Fibroblast of skin of left quadriceps (primary cell): ENCODE data around the gene GBP2.
"Not testable (repeated sequence)": the region's sequence is repeated elsewhere in the genome, so short reads cannot be mapped to it uniquely, and the experiment has no call there.

Experiments
- DNase-seq, 2 experiments: peaks; one replicate each; pipeline ENCODE4 v3.0.0-alpha.2; 2013; ENCODE audit warnings: low read depth in 2 of 2

Gene GBP2

GRCh38 chr1:89126602-89127565 is 970 bp upstream of the GBP2 start:
- not testable (repeated sequence) for DNase-seq

DNA sequence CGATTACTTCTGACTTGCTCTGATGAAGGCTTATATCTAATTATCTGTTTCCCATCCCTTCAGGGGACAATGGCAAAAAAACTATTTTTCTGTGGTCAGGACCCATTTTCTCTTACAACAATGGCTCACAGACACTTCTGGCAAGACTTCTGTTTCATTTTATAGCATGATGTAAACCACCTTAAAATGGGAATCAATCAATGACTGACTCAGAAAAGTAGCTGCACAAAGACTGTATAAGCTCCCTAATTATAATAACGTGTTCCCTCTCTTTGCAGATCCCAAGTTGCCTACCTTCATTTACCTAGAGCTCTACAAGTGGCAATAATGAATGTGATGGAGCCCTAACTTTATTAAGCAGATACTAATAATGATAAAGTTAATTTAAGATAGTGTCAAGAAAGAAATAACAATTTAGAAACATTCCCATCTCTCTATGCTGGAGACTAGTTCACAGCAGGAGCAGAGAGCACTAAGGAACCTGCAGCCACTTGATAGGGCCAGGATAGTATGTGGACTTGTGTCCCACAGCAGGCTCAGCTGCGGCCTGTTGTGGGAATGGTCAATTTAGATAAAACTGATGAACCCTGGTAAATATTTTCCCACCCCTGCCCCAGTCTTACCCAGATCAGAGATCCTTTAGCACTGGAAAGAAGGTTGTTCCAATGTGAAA is 538 bp downstream of the GBP2 start:
- no peak for DNase-seq

- DNase-seq, result no peak
These were observed 4.3 kb downstream of the GBP2 start for GRCh38 chr1:89121641-89122040.

GRCh38 chr1:89114662-89115061 is 11.3 kb downstream of the GBP2 start:
- DNase-seq, result no peak

DNA sequence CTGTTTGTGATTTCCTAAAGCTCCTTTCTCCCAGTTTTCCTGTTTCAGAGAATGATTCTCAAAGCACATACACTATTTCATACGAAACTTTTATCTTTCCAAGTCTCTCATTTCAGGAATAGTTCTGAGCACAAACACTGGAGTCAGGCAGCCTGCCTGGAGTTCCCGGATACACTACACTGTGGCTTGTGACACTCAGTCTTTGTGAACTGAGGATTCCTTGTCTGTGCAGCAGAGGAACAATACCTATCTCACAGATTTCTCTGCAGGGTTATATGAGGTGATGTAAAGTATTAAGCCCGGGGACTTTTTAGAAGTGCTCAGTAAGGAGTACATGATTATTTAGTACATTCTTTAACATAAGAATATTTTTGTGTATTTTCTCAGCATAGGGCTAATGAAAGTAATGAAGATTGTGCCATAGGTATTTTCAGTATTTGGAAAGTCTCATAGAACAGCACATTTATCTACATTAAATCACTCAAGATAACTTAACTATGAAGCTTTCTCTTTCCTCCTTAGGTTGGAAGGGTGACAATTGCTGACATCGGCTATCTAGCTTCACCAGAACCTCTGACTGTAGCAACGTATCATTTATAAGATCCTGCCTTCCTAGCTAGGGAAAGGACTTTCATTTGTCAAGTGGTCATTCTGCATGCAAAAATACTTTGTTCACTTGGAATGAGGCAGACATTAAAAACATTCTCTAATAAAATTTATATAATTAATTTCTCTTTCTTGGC is 12.9 kb downstream of the GBP2 start:
- no peak for DNase-seq

DNA sequence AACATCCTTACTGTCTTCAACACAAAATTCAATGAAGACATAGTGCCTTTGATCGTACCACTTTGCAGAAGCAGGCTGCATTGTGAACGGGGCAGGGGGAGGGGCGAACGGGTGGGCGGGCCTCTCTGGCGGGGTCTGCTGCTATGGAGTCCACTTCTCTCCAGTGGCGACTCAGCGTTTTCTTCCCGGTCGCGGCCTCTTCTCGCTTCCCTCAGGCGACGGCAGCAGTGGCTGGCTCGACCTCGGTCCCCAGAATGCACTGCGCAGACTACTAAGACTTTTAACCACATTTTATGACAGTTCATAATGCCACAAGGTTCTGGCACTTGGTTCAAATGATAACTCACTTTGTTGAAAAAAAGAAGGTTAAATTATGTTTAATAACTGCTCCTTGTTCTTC is 21.2 kb downstream of the GBP2 start:
- no peak for DNase-seq

GRCh38 chr1:89104147-89104546 is 21.8 kb downstream of the GBP2 start:
- DNase-seq, result peak; percentile 20 to 34

DNA sequence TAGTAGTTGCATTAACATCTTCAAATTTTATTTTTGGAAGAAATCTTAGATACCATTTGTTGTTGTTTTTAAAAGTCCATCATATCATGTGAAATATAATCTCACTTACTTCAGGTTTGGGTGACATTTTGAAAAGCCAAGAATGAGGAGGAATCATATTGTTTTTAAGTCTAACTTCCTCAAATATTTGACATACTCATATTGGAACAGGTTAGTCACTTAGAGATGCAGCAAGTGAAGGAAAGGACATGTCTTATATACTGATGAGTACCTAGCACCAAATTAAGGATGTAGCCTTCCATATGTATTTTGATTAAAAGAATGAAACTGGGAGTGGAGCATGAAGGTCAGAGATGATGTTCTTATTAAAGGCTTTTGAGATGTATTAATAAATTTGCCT is 23.9 kb downstream of the GBP2 start:
- DNase-seq, result no peak

GRCh38 chr1:89100412-89100811 is 25.5 kb downstream of the GBP2 start:
- DNase-seq, result no peak

DNA sequence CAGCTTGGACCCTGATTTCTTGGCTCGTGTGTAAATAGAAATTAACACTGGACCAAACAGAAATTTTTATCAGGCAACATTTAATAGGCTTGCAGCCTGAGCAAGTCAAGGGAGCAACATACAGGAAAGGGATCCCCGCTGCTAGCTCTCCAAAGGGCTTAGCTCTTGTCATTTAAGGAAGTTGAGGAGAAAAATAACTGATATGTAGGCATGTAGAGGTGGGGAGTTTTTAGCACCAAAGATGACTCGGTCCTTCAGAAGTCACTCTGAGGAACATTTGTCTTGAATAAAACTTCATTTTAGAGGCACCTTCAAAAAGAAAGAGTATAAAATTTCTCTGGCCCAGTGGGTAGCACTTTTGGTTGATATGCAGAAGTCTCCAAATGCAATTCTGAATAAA is 27.1 kb downstream of the GBP2 start:
- DNase-seq, result no peak

- no peak for DNase-seq
These were observed 30.2 kb downstream of the GBP2 start for GRCh38 chr1:89095737-89096136.

DNA sequence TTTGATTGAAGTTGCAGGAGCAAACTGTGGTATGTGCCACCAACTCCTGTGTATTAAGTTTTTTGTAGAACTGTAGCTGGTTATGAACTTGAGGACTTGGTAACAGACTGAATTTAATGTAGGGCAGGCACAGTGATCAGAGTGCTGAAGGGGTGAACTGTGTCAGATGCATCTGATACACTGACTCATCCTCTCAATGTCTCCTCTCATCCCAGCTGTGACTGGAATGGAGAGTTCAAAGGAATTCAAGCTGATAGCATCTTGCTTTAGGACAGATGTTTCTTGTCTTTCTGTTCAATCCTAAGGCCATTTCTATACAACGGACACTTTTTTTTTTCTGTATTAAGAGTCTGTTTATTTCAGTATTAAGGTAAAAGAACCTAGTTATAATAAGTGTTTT is 36.0 kb downstream of the GBP2 start:
- DNase-seq, result no peak

DNA sequence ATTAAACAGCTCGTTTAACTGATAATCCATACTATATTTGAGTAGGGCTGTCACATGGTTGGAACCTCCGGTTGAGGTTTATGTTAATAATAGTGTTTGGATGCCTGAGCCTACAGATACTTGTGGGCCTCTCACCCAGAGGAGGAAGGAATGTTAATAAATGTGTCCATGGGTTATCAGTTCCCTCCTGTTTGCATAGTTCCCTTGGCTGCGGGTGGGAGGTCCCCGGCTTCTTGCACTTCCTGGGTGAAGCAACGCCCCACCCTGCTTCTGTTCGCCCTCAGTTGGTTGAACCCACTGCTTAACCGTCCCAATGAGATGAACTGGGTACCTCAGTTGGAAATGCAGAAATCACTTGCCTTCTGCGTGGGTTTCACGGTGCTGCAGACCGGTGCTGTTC is 37.3 kb downstream of the GBP2 start:
- DNase-seq, result no peak

GRCh38 chr1:89087241-89087640 is 38.7 kb downstream of the GBP2 start:
- DNase-seq, result peak in 1 of 2 experiments; percentile 14

- DNase-seq, result no peak
These were observed 40.1 kb downstream of the GBP2 start for GRCh38 chr1:89085781-89086180.

GRCh38 chr1:89081005-89081404 is 44.9 kb downstream of the GBP2 start:
- DNase-seq, result no peak

- not testable (repeated sequence) for DNase-seq
These were observed 45.8 kb downstream of the GBP2 start for GRCh38 chr1:89080068-89080467.

DNA sequence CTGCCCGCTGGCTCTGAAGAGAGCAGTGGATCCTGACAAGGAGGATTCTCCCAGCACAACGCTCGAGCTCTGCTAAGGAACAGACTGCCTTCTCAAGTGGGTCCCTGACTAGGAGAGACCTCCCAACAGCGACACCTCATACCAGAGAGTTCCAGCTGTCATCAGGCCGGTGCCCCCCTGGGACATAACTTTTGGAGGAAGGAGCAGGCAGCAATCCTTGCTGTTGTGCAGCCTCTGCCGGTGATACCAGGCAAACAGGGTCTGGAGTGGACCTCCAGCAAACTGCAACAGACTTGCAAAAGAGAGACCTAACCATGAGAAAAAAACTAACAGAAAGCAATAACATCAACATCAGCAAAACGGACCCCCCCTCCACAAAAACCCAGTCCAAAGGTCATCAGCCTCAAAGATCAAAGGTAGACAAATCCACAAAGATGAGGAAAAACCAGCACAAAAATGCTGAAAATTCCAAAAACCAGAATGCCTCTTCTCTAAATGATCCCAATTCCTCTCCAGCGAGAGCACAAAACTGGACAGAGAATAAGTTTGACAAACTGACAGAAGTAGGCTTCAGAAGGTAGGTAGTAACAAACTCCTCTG is 53.3 kb downstream of the GBP2 start:
- not testable (repeated sequence) for DNase-seq

GRCh38 chr1:89070509-89070908 is 55.4 kb downstream of the GBP2 start:
- no peak for DNase-seq

GRCh38 chr1:89069951-89070350 is 56.0 kb downstream of the GBP2 start:
- DNase-seq, result no peak

- peak in 1 of 2 experiments; percentile 15 for DNase-seq
These were observed 57.6 kb downstream of the GBP2 start for GRCh38 chr1:89068291-89068690.
